HL-60 (cell line): ENCODE results near the gene TMCO4.

Experiments used
- DNase-seq, 2 experiments: peaks; one replicate each; pipeline ENCODE4 v3.0.0-alpha.2; 2010 to 2020; ENCODE audit warnings: low read depth in 1 of 2, low spot score in 1 of 2
- H3K27ac ChIP-seq: fragments of 250-450 bp; sonication (Bioruptor Pico); replicated peaks from 2 replicates; pipeline ENCODE4 v1.5.1; 2020; ENCODE audit warnings: mild to moderate bottlenecking, moderate library complexity
- H3K27me3 ChIP-seq: fragments of 250-450 bp; sonication (Bioruptor Pico); 2 replicates; pipeline ENCODE4 v1.5.1; 2021; ENCODE audit warnings: mild to moderate bottlenecking, moderate library complexity; ENCODE audit not compliant: insufficient read depth, poor library complexity, severe bottlenecking
- H3K4me3 ChIP-seq: replicated peaks from 2 replicates; pipeline ENCODE4 v1.5.1; 2011; ENCODE audit warnings: mild to moderate bottlenecking, control low read depth, low read length; ENCODE audit not compliant: insufficient read depth
- GABPA ChIP-seq: IDR thresholded peaks from 2 replicates; pipeline ENCODE4 v1.6.1; 2012; ENCODE audit warnings: low read depth
- POLR2AphosphoS5 ChIP-seq: IDR thresholded peaks from 2 replicates; pipeline ENCODE4 v1.6.1; 2012; ENCODE audit warnings: low read depth
- SPI1 ChIP-seq: IDR thresholded peaks from 2 replicates; pipeline ENCODE4 v1.6.1; 2012; ENCODE audit warnings: low read depth, mild to moderate bottlenecking, borderline replicate concordance
- TF ChIP-seq, protein P1 (sequence below): IDR thresholded peaks from one replicate; pipeline ENCODE4 v1.5.1; 2011; ENCODE audit warnings: low read length, control low read depth, inconsistent platforms; ENCODE audit not compliant: insufficient read depth
- TF ChIP-seq, protein P2 (sequence below): IDR thresholded peaks from 2 replicates; pipeline ENCODE4 v1.6.1; 2012; ENCODE audit warnings: low read depth; ENCODE audit not compliant: insufficient replicate concordance

Gene TMCO4

DNA sequence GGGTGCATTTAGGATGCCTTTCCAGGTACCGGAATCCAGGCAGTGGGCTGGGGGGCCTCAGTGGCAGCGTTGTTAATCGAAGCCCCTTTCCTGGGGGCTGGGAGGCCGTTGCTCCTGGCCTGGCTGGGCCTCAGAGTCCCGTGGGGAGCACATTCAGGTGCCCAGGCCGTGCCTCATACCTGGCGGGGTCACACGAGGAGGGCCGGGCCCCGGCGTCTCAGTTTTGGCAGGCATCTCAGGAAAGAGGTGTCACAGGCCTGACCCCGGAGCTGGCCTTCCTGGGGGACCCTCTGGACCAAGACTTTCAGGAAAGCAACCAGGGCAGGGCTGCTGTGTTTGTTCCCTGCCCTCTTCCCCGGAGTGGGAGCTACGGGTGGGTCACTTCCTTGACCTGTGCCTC is 151.5 kb downstream of the TMCO4 start:
- Histone ChIP-seq H3K27ac (no peak overlapping the region), H3K4me3 (no peak overlapping the region), H3K27me3 (peaks cover 20% of the 10 kb centered on the region)
- TF ChIP-seq GABPA: no peak
- TF ChIP-seq, protein P1, sequence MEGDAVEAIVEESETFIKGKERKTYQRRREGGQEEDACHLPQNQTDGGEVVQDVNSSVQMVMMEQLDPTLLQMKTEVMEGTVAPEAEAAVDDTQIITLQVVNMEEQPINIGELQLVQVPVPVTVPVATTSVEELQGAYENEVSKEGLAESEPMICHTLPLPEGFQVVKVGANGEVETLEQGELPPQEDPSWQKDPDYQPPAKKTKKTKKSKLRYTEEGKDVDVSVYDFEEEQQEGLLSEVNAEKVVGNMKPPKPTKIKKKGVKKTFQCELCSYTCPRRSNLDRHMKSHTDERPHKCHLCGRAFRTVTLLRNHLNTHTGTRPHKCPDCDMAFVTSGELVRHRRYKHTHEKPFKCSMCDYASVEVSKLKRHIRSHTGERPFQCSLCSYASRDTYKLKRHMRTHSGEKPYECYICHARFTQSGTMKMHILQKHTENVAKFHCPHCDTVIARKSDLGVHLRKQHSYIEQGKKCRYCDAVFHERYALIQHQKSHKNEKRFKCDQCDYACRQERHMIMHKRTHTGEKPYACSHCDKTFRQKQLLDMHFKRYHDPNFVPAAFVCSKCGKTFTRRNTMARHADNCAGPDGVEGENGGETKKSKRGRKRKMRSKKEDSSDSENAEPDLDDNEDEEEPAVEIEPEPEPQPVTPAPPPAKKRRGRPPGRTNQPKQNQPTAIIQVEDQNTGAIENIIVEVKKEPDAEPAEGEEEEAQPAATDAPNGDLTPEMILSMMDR: no peak
- TF ChIP-seq, protein P2, sequence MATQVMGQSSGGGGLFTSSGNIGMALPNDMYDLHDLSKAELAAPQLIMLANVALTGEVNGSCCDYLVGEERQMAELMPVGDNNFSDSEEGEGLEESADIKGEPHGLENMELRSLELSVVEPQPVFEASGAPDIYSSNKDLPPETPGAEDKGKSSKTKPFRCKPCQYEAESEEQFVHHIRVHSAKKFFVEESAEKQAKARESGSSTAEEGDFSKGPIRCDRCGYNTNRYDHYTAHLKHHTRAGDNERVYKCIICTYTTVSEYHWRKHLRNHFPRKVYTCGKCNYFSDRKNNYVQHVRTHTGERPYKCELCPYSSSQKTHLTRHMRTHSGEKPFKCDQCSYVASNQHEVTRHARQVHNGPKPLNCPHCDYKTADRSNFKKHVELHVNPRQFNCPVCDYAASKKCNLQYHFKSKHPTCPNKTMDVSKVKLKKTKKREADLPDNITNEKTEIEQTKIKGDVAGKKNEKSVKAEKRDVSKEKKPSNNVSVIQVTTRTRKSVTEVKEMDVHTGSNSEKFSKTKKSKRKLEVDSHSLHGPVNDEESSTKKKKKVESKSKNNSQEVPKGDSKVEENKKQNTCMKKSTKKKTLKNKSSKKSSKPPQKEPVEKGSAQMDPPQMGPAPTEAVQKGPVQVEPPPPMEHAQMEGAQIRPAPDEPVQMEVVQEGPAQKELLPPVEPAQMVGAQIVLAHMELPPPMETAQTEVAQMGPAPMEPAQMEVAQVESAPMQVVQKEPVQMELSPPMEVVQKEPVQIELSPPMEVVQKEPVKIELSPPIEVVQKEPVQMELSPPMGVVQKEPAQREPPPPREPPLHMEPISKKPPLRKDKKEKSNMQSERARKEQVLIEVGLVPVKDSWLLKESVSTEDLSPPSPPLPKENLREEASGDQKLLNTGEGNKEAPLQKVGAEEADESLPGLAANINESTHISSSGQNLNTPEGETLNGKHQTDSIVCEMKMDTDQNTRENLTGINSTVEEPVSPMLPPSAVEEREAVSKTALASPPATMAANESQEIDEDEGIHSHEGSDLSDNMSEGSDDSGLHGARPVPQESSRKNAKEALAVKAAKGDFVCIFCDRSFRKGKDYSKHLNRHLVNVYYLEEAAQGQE: no peak
- no peak for TF ChIP-seq POLR2AphosphoS5
- DNase-seq: no peak

DNA sequence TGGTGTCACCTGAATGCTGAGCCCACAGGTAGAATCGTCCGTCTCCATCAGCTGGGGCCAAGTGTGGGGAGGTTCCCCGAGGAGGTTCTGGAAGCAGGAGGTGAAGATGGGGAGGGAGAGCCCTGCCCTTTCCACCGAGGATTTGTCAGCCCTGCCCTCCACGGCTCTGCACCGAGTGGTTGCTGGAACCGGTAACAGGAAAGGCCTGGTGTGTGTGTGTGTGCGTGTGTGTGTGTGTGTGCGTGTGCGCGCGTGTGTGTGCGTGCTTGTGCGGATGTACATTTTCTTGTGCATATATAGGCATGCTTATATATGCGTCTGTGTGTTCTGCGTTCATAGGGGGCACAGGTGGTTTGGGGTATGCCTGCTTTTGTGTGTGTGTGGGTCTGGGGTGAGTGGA is 152.1 kb downstream of the TMCO4 start:
- Histone ChIP-seq H3K27ac (no peak overlapping the region), H3K27me3 (peaks cover 22% of the 10 kb centered on the region), H3K4me3 (no peak overlapping the region)
- DNase-seq: no peak
- TF ChIP-seq, protein P1: no peak
- TF ChIP-seq GABPA (no peak), POLR2AphosphoS5 (no peak), SPI1 (no peak)
- TF ChIP-seq, protein P2: no peak

DNA sequence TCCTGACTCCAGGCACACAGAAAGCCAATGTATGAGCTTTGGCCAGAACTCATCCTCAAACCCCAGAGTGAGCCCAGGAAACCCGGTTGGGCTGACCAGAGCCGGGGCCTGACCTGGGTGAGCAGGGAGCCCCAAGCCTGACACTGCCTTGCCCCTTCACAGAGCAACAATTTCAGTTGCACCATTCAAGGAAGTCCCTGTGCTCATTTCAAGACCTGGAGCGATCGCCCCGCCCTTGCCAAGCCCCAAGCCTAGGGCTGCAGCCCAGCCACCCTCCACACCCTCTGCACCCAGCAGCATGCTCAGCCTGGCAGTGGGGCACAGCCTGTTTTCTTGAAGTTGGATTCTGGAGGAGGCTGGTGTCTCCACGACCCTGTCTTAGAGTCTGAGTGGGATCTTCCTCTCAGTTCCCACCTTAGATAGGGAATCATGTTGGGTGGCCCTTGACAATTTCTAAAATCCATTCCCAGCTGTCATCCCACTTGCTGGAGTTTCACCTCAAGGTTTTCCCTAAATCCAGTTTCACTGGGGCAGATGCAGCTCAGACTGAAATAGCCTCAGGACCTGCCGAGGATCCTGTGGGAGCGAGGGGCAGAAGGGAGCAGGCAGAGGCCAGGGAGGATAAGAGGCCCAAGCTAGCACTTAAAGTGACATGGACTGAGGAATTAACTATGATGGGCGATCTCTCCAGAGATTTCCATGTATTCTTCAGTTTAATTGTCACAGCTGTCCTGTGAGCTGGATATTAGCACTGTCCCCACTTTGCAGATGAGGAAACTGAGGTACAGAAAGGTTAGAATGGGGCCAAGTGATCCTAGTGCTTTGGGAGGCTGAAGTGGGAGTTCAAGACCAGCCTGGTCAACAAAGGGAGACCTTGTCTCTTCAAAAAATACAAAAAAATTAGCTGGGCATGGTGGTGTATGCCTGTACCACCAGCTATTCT is 153.1 kb downstream of the TMCO4 start:
- Histone ChIP-seq H3K4me3 (no peak overlapping the region), H3K27me3 (peaks cover 22% of the 10 kb centered on the region), H3K27ac (no peak overlapping the region)
- DNase-seq: peak in 1 of 2 experiments; percentile 46
- TF ChIP-seq, protein P1: no peak
- TF ChIP-seq, protein P2: no peak
- TF ChIP-seq POLR2AphosphoS5 (no peak), GABPA (no peak), SPI1 (no peak)
